OCI-LY1 (cell line): ENCODE results near the gene ANKDD1A.

Experiments
- EZH2 ChIP-seq: fragments of 200-600 bp; sonication (generic), shearing (Covaris generic); IDR thresholded peaks from 2 replicates; pipeline ENCODE4 v1.8.0; 2017; ENCODE audit warnings: borderline replicate concordance, mixed run types, mild to moderate bottlenecking, antibody characterized with exemption, low read length, moderate library complexity, mixed read lengths
- TF ChIP-seq, protein P1 (sequence below): fragments of 200-600 bp; sonication (generic), shearing (Covaris generic); IDR thresholded peaks from 2 replicates; pipeline ENCODE4 v1.5.1; 2017; ENCODE audit warnings: mild to moderate bottlenecking, antibody characterized with exemption, low read length, moderate library complexity, mixed read lengths

DNA sequence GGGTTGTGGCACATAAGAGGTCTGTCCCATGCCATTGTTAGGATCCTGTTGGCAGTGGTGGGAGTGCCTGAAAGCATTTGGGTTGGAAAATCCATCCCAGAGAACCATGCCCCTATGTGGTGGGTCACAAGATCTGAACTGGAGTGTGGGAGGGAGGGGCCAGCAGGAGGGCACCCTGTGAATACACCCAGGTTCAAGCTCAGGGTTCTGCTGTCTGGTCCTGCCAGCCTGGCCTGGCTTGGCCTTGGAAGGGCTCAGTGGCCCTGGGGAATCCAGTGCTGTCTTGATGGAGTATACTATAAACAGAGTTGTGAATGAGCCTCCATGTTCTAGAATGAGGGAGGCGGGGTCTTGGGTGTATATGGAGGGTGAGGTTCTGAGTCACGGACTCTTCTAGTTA lies 11.8 kb downstream of the ANKDD1A start:
- TF ChIP-seq EZH2: no peak
- TF ChIP-seq, protein P1, sequence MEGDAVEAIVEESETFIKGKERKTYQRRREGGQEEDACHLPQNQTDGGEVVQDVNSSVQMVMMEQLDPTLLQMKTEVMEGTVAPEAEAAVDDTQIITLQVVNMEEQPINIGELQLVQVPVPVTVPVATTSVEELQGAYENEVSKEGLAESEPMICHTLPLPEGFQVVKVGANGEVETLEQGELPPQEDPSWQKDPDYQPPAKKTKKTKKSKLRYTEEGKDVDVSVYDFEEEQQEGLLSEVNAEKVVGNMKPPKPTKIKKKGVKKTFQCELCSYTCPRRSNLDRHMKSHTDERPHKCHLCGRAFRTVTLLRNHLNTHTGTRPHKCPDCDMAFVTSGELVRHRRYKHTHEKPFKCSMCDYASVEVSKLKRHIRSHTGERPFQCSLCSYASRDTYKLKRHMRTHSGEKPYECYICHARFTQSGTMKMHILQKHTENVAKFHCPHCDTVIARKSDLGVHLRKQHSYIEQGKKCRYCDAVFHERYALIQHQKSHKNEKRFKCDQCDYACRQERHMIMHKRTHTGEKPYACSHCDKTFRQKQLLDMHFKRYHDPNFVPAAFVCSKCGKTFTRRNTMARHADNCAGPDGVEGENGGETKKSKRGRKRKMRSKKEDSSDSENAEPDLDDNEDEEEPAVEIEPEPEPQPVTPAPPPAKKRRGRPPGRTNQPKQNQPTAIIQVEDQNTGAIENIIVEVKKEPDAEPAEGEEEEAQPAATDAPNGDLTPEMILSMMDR: no peak
